NCI-H526 treated with DMSO at 0.1 percent for 48 hours (cell line): ENCODE results near the gene SLC24A3.

Source experiments
- DNase-seq: peaks from one replicate; lab custom pipeline; 2025; lab: John Stamatoyannopoulos, UW

Gene SLC24A3

DNA sequence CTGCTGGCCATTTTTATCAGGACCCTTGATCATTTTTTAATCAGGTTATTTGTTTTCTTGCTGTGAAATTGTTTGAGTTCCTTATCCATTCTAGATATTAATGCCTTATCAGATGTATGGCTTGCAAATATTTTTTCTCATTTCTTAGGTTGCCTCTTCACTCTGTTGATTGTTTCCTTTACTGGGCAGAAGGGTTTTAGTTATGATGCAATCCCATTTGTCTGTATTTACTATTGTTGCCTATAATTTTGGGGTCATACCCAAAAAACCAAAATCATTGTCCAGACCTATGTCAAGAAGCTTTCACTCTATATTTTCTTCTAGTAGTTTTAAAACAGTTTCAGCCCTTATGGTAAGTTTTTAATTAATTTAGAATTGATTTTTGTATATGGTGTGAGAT is 172.5 kb downstream of the SLC24A3 start:
- no peak for DNase-seq

DNA sequence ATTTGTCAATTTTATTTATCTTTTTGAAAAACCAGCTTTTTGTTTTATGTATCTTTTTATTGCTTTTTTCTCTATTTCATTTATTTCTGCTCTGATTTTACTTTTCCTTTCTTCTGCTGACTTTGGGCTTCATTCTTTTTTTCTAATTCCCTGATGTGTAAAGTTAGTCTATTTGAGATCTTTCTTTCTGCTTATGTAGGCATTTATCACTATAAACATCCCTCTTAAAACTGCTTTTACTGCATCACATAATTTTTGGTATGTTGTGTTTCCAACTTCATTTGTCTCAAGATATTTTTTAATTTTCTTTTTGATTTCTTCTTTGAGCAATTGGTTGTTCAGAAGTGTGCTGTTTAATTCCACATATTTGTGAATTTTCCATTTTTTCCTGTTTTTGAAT is 174.8 kb downstream of the SLC24A3 start:
- no peak for DNase-seq

DNA sequence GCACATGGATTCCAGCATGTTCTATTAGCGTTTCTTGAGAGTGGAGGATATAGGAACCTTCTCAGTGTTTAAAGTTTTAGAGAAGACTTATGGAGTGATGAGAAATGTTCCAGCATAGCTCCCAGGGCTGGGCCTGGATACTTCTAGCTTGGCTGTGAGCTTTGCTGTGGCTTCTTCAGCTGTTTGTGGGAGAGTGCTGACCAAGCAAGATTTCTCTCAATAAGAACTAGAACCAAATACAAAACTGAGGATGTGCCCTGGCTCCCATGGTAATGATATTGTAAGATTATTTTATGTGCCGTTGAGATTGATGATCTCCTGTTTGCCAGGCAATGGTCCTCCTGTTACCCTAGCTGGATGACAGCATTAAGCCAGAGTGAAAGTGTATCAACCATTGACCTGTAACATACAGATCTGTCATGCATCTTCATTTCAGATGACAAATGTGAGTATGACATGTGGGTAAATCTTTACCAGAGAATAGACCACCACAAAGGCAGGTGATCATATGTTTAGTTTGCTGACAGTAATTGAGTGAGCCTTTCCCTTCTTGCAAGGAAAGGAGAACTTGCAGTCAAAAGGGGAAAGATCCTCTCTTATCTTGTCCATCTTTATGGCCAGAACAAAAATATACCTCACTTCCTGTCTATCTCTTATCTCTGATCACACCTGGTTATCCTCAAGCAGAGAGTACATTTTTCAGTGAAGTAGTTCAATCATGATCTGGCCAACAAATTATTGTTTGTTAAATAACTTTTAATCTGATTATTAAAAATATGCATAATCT is 180.1 kb downstream of the SLC24A3 start:
- DNase-seq: no peak

DNA sequence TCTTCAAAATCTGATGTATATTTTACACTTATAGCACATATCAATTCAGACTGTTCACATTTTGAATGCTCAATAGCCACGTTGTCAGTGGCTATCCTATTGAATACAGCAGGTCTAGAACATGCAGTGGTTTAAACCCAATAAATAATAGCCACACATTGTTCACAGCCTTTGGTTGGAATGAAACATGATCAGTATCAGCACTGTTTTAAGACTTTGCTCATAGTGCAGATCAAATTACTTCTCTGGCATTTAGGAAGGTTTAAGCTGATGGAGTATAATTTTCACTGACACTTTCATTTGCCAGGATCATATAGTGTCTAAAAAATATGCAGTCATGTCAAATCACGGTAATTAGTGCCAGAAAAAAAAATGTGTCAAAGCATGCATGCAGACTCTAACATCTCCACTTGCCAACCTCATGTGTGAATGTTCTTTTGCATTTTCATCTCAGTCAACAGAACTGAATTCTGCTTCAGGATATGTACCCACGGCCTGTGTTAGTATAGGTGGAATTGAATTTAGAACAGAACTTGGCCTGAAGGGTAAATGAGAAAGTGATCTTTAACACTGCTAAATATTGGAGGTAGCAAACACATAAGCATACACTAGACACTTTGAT is 184.1 kb downstream of the SLC24A3 start:
- no peak for DNase-seq

DNA sequence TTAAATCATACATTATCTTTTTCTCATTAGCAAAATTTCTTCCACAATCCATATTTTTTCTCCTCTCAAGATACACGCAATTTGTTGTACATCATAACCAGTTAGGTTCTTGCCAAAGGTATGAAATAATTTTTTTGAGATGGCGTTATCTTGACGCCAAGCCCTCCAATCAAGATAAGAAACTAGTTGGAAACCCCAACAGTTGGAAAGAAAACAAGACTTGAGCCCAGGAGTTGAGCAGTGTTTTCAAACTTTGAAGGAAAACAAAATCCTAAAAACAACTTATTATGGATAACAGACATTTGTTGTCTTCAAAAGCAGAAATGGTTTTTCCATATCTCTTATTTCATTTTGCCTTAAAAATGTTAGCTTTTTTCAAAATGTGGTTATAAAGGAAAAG is 184.8 kb downstream of the SLC24A3 start:
- no peak for DNase-seq

DNA sequence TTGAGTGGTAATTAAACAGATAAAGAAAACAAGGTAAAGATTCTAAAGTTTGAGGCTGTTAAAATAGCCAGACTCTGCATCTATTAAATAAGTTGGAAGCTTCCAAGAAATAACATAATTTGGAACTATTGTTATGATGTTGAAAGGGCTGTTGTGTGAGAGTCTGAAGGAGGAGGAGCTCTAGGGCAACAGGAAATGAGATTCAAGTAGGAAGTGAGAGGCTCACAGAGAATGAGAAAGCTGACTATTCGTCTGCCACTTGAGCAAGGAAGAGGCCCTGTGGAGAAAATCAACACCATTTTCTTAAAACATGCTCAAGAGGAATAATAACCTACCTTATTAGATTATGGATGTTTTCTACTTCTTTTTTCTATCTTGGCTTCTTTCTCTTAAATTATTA is 185.2 kb downstream of the SLC24A3 start:
- DNase-seq: no peak

DNA sequence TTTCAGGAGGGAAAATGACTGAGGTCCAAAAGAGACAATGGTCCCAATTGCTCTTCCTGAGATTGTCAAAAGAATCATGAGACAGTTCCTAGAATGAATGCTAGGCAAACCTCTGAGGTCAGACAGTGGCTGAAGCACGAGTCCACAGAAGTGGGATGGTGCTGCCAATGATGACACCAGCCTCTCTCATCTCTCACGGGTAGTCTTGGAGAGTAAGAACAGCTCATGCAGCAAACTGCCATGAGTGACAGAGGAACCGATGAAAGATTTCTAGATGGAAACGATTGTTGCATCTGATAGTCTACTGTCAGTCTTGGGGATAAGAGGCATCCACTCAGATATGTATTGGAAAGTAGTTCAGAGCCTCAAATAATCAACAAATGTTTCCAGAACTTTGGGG is 188.7 kb downstream of the SLC24A3 start:
- no peak for DNase-seq

DNA sequence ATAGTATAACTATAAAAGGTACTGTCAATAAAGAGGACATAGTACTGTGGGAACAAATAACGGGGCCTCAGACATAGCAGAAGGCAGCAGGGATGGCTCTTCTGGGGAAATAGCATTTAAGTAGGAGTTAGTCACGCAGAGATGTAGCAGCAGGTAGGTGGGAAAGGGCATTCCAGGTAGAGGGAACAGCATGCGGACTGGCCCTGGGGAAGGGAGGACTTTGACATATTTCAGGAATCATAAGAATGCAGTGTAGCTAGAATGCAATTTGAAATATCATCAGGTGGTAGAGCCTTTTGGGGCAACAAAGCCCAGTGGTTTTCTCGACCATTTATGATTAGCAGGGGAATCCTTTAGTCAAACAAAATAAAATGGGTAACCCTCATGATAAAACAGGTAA is 191.1 kb downstream of the SLC24A3 start:
- no peak for DNase-seq

DNA sequence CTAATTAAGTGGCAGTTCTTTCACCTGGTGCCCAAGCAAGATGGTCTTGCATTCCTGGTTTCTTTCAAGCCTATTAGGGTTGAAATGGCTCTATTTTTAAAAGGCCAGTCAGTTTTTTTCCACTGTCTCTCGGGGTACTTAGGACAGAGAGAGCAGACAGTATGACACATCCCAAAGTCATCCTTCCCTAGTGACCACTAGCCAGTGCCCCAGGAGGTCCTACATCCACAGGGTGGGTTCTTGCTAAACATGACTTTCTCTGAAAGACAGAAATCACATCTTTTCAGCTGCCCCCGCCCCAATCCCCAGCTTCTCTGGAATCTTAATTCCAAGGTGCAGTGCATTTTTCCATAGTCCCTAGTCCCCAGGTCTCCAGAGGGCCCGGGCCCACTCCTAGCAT is 192.4 kb downstream of the SLC24A3 start:
- no peak for DNase-seq

DNA sequence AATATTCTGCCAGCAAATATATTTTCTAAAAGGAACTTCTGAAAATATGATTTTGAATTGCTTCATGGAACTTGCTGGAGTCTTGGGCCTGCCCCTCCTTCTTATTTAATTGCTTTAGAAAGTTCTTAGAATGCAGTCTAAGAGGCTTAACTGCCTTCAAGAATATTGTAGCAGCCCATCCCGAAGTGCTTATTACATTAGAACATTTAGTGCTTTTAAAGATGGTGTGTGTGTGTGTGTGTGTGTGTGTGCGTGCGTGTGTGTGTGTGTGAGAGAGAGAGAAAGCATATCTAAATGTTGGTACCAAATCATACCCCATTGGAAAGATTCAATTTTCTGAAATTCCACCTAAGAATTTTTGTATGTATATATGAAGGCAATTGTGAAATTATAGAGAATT is 193.5 kb downstream of the SLC24A3 start:
- no peak for DNase-seq

DNA sequence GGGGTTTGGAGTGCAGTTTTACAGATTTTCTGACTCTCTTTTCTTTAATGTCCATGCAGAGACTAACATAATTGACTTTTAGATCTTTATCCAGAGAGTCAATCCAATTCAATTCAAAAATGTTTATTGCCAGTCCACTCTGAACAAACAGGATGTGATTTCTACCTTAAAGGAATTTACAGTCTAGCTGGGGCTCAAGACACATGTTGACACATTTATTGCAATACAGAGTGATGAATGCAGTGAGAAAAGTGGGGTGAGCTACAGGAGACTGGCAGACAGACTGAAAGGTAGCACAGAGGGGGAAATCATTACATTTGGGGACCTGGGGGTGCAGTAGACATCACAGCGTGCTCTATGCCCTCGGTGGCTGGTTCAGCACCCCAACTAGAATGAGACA is 193.9 kb downstream of the SLC24A3 start:
- no peak for DNase-seq

DNA sequence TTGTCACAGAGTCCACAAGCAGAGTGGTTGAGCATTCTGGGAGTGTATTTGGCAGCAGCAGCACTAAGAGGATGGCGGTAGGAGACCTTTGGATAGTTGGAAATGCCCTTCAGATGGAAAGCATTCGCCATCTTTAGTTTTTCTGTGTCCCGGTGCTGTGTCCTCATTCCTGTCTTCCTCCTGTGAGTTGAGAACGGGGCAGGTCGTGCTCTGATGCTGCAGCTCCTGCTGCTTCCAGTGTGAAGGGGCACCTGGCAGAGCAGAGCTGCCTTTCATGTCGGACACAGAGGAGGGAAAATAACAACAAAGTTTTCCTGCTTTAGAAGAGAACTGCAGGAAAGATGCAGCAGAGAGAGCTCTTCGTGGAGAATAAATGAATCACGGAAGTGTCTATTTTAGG is 194.8 kb downstream of the SLC24A3 start:
- DNase-seq: no peak

DNA sequence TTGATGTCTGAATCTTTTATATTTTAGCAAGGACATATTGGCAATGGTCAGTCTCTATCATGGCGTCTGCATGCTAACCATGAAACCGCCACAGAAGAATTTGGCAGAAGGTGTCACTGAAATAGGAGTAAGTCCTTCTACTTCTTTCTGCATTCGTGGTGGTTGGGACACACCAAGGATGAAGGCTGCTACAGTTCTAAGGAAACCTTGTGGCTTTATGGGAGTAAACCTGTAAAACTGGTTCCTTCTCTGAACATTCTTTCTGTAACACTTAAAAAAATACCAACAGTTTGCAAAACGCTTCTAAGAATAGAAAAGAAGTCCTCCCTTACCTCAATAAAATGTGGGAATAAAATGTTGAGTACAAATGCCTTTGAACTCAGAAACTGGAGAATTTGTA is 195.3 kb downstream of the SLC24A3 start:
- DNase-seq: no peak

DNA sequence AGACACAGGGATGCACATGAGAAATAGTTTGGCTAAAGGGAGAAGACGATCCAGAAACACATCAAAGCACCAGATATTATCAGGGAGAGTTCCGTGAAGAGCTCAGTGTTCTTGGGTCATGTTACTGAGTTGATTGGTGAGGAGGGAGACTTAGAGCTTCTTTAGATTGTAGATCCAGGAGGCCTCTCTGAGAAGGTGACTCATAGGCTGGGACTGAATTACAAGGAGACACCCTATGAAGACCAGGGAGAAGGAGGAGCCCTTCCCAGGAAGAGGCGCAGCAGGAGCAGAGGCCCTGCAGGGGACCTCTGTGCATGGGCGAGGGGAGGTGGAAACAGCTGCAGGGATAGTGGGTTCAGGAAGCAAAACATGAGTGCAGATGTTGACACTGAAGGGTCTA is 196.5 kb downstream of the SLC24A3 start:
- no peak for DNase-seq

DNA sequence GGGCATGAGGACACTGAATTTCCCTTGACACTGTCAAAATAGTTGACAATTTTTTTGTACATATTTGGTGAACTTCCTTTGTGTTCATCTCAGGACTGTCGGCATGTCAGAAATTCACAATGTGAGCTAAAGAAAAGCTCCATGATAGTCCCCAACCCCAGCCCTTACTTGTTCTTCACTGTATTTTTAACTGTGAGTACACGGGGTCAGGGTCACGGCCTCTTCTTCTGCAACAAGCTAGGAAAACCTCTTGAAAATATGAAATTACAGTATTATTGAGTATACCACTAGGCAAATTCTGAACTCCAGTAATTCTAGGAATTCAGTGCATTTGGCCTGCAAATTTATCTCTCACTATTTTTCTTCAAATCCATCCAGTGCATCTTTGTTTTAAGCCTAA is 199.4 kb downstream of the SLC24A3 start:
- DNase-seq: no peak

DNA sequence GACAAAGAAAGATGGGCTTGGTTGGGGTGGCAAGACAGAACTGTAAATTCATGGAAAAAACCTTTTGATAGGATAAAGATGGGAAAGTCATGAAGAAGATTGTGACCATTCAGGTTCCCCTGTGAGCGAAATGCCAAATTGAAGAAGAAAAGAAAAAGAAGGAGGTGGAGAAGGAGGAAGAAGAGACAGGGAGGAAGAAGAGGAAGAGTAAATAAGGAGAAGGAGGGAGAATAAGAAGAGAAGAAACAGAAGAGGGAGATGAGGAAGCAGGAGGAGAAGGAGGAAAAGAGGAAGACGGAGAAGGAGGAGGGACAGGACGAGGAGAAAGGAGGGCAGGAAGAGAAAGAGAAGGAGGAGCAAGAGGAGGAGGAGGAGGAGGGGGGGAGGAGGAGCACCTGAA is 199.8 kb downstream of the SLC24A3 start:
- DNase-seq: no peak

DNA sequence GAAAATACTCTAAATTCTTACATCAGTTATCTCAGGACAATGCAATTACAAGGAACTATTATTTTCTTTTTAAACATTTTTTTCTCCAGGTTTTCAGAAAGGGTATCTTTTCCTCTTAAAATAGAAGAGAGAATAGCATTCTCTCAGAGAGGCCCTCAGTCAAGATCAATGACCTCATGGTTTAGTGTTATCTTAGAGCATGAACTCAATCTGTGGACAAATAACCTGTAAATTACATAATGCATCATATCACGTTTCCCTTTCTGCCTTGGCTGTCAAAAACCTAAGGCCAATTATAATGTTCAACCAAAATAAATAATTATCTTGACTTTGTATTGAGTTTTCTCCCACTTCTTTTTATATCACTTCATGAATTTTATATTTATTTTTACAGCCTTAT is 202.2 kb downstream of the SLC24A3 start:
- DNase-seq: no peak

DNA sequence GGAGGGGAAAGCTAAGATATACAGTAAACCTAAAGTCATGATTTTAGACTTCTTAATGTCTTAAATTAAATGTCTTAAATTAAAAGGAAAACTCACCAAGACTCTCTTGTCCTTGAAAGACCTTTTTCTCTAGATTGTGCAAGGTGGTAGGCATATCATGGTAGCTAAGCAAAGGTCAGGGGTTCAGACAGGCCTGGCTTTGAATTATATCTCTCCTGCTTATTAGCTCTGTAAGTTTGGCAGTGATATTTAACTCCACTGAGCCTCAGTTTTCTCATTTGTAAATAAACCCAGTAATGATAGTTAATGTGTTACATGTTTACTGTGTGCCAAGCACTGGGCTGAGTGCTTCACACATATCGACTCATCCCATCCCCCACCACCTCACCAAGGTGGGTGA is 203.3 kb downstream of the SLC24A3 start:
- no peak for DNase-seq

DNA sequence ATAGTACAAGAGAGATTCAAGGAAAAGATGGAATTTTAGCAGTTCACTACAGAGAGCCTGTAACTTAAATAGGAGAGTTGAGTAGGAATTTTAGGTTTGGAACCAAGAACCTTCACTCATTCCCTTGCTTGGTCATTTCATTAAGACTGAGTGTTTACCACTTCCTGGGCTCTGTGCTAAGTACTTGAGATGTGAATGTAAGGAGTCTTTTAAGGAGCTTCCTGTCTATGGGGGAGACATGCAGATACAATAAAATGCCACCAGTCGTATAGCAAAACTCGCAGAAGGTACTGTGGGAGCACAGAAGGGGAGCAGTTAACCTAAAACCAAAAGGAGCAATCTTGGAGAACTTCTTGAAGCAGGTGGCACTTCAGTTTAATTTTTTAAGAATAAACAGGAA is 204.2 kb downstream of the SLC24A3 start:
- no peak for DNase-seq

DNA sequence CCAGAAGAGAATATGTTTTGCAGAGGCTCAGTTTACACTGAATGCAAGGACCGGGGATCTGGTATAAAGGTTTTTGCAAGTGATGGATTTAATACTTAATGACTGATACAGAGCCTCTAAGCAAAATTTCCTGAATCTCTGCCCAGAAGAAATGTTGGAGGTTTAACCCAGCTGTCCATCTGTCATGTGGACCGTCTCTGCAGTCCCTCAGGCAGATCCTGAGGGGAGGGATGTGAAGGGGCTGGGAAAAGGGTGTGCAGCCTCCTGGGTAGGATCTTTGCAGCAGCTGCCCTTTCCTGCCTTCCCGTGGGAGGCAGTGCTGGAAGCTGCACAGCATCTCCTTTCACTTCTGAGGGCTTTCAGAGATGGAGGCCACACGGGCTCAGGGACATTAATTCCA is 207.0 kb downstream of the SLC24A3 start:
- no peak for DNase-seq

DNA sequence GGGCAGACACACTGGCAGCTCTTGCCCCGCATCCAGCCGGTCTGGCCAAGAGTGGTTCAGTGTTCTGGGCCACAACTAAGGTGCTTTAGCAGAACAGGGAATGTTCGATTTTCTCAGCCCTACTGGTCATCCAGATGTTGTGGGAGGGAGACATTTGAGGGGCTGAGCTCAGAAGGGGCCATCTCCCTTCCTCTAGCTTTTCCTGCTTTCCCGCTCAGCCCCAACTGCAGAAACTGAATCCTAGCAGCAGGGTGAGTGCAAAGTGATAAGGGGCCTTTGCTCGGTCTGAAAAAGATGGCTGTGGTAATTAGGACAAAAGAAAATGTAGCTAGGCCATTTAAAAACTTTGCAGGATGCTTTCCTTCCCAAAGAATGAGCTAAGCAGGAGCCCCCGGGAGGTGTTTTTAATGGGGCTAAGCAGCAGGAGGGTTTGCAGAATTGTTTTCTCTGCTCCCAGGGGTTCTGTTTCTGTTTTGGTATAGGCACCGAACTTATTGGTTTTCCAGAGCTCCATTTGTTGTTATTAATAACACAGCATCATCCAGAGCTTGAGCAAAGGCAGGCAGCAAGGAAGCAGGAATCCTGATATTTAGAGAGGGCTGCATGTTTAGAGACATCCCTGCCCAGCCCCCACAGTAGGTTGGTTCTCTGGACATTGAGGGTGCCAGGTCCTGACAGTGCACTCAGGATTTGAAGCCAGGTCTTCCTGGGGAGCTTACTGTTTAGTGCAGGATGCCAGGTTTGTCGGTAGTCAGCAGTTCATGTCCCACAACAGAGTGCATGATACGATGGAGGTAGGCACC is 210.9 kb downstream of the SLC24A3 start:
- DNase-seq: no peak

DNA sequence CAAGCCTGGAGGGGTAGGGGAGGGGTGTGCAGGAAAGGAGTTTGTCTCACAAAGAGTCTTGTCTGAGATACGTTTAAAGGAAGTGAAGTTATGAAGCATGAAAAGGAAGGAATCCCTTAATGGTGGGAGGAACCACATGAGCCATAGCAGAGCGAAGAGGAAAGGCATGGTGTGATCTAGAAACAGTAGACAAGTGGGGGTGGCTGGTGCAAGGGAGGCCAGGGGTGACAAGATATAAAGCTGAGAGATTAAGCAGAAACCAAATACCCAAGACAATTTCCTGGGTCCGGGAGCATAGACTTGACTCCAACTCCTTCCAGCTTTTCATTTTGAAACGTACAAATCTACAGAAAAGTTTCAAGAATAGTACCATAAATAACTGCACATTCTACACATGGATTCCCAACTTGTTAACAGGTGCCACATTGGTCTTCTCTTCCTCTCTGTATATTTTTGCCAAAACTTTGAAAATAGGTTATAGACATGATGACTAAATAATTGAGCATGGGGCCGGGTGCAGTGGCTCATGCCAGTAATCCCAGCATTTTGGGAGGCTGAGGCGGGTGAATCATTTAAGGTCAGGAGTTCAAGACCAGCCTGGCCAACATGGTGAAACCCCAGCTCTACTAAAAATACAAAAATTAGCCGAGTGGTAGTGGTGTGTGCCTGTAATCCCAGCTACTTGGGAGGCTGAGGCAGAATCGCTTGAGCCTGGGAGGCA is 211.6 kb downstream of the SLC24A3 start:
- DNase-seq: no peak

DNA sequence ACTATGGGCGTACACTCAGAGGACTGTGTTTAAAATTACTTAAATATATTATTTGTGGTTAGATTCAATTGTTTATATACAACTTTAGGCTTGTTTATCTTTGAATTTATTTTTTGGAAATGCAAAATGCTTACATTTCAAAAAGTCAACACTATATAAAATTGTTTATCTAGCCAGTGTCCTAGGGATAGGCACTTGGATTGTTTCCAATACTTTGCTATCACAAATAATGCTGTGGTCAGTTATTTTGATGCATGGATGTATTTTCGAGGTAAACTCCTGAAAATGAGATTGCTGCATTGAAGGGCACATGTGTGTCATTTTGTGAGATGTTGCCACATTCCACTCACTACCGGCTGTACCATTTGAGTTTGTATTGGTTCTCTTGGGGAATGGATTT is 213.9 kb downstream of the SLC24A3 start:
- no peak for DNase-seq
